ENCODE measurements around the gene LYZL1.
"Not testable (repeated sequence)": the region's sequence is repeated elsewhere in the genome, so short reads cannot be mapped to it uniquely, and the experiment has no call there.

Gene LYZL1

GRCh38 chr10:29277296-29277695 lies 11.6 kb upstream of the LYZL1 start:
- Histone ChIP-seq H3K36me3 (ENCODE audit: control insufficient read depth, insufficient read depth, low read length) (no peaks in the 10 kb centered on the region), H3K9me3 (ENCODE audit: control insufficient read depth, low read length) (no peaks in the 10 kb centered on the region), H3K27me3 (replicated peaks; ENCODE audit: control insufficient read depth, insufficient read depth, low read length, poor library complexity, severe bottlenecking) (no peaks in the 10 kb centered on the region)

GRCh38 chr10:29279779-29280487 lies 8.9 kb upstream of the LYZL1 start:
- no peaks in the 10 kb centered on the region for H3K36me3 ChIP-seq (ENCODE audit: control insufficient read depth, insufficient read depth, low read length)
- no peak for DNase-seq
- H3K4me1 ChIP-seq (ENCODE audit: control insufficient read depth, insufficient read depth, low read length, poor library complexity, severe bottlenecking) = no peaks in the 10 kb centered on the region
- no peaks in the 10 kb centered on the region for H3K27me3 ChIP-seq (replicated peaks; ENCODE audit: control insufficient read depth, insufficient read depth, low read length, poor library complexity, severe bottlenecking)
- H3K9me3 ChIP-seq (ENCODE audit: control insufficient read depth, low read length) = no peaks in the 10 kb centered on the region
- H3K27ac ChIP-seq (ENCODE audit: insufficient read depth, low read length, poor library complexity, severe bottlenecking) = no peak overlapping the region
- H3K4me3 ChIP-seq (ENCODE audit: insufficient read depth, low read depth, low read length, poor library complexity, severe bottlenecking) = no peak overlapping the region

More at GRCh38 chr10:29277296-29277695, 11.6 kb upstream of the LYZL1 start:
- Histone ChIP-seq H3K27ac (ENCODE audit: insufficient read depth, low read length, poor library complexity, severe bottlenecking) (no peak overlapping the region), H3K4me1 (ENCODE audit: control insufficient read depth, insufficient read depth, low read length, poor library complexity, severe bottlenecking) (no peaks in the 10 kb centered on the region), H3K4me3 (ENCODE audit: insufficient read depth, low read depth, low read length, poor library complexity, severe bottlenecking) (no peak overlapping the region)
- no peak for DNase-seq

GRCh38 chr10:29280488-29280840 lies 8.4 kb upstream of the LYZL1 start:
- no peak for DNase-seq
- H3K4me1 ChIP-seq (ENCODE audit: control insufficient read depth, insufficient read depth, low read length, poor library complexity, severe bottlenecking) = no peaks in the 10 kb centered on the region
- H3K27ac ChIP-seq (ENCODE audit: insufficient read depth, low read length, poor library complexity, severe bottlenecking) = no peak overlapping the region
- no peaks in the 10 kb centered on the region for H3K9me3 ChIP-seq (ENCODE audit: control insufficient read depth, low read length)
- H3K4me3 ChIP-seq (ENCODE audit: insufficient read depth, low read depth, low read length, poor library complexity, severe bottlenecking) = no peak overlapping the region
- no peaks in the 10 kb centered on the region for H3K27me3 ChIP-seq (replicated peaks; ENCODE audit: control insufficient read depth, insufficient read depth, low read length, poor library complexity, severe bottlenecking)
- no peaks in the 10 kb centered on the region for H3K36me3 ChIP-seq (ENCODE audit: control insufficient read depth, insufficient read depth, low read length)

- no peak overlapping the region for H3K27ac ChIP-seq (ENCODE audit: insufficient read depth, low read length, poor library complexity, severe bottlenecking)
- H3K4me1 ChIP-seq (ENCODE audit: control insufficient read depth, insufficient read depth, low read length, poor library complexity, severe bottlenecking) = no peaks in the 10 kb centered on the region
- H3K4me3 ChIP-seq (ENCODE audit: insufficient read depth, low read depth, low read length, poor library complexity, severe bottlenecking) = no peak overlapping the region
- DNase-seq = no peak
- no peaks in the 10 kb centered on the region for H3K27me3 ChIP-seq (replicated peaks; ENCODE audit: control insufficient read depth, insufficient read depth, low read length, poor library complexity, severe bottlenecking)
- no peaks in the 10 kb centered on the region for H3K9me3 ChIP-seq (ENCODE audit: control insufficient read depth, low read length)
- no peaks in the 10 kb centered on the region for H3K36me3 ChIP-seq (ENCODE audit: control insufficient read depth, insufficient read depth, low read length)
Measured at GRCh38 chr10:29285624-29286051, 3.2 kb upstream of the LYZL1 start.

- no peak for DNase-seq
- Histone ChIP-seq H3K9me3 (ENCODE audit: control insufficient read depth, low read length) (no peaks in the 10 kb centered on the region), H3K27me3 (replicated peaks; ENCODE audit: control insufficient read depth, insufficient read depth, low read length, poor library complexity, severe bottlenecking) (no peaks in the 10 kb centered on the region), H3K4me1 (ENCODE audit: control insufficient read depth, insufficient read depth, low read length, poor library complexity, severe bottlenecking) (no peaks in the 10 kb centered on the region), H3K4me3 (ENCODE audit: insufficient read depth, low read depth, low read length, poor library complexity, severe bottlenecking) (no peak overlapping the region), H3K36me3 (ENCODE audit: control insufficient read depth, insufficient read depth, low read length) (no peaks in the 10 kb centered on the region), H3K27ac (ENCODE audit: insufficient read depth, low read length, poor library complexity, severe bottlenecking) (no peak overlapping the region)
Measured at GRCh38 chr10:29287635-29288034, 1.2 kb upstream of the LYZL1 start.

- not testable (repeated sequence) for H3K27me3 ChIP-seq (replicated peaks; ENCODE audit: control insufficient read depth, insufficient read depth, low read length, poor library complexity, severe bottlenecking); H3K9me3 ChIP-seq (ENCODE audit: control insufficient read depth, low read length); H3K27ac ChIP-seq (ENCODE audit: insufficient read depth, low read length, poor library complexity, severe bottlenecking); H3K4me3 ChIP-seq (ENCODE audit: insufficient read depth, low read depth, low read length, poor library complexity, severe bottlenecking); DNase-seq; H3K36me3 ChIP-seq (ENCODE audit: control insufficient read depth, insufficient read depth, low read length); H3K4me1 ChIP-seq (ENCODE audit: control insufficient read depth, insufficient read depth, low read length, poor library complexity, severe bottlenecking)
Measured at GRCh38 chr10:29291561-29291960, 2.7 kb downstream of the LYZL1 start.

- not testable (repeated sequence) for H3K27me3 ChIP-seq (replicated peaks; ENCODE audit: control insufficient read depth, insufficient read depth, low read length, poor library complexity, severe bottlenecking); H3K9me3 ChIP-seq (ENCODE audit: control insufficient read depth, low read length); H3K4me1 ChIP-seq (ENCODE audit: control insufficient read depth, insufficient read depth, low read length, poor library complexity, severe bottlenecking); DNase-seq; H3K36me3 ChIP-seq (ENCODE audit: control insufficient read depth, insufficient read depth, low read length); H3K4me3 ChIP-seq (ENCODE audit: insufficient read depth, low read depth, low read length, poor library complexity, severe bottlenecking); H3K27ac ChIP-seq (ENCODE audit: insufficient read depth, low read length, poor library complexity, severe bottlenecking)
Measured at GRCh38 chr10:29292406-29292805, 3.5 kb downstream of the LYZL1 start.

- no peaks in the 10 kb centered on the region for H3K4me1 ChIP-seq (ENCODE audit: control insufficient read depth, insufficient read depth, low read length, poor library complexity, severe bottlenecking)
Measured at GRCh38 chr10:29295813-29296212, 6.9 kb downstream of the LYZL1 start.

GRCh38 chr10:29297678-29298077 lies 8.8 kb downstream of the LYZL1 start:
- Histone ChIP-seq H3K27ac (ENCODE audit: insufficient read depth, low read length, poor library complexity, severe bottlenecking) (no peak overlapping the region), H3K27me3 (replicated peaks; ENCODE audit: control insufficient read depth, insufficient read depth, low read length, poor library complexity, severe bottlenecking) (no peaks in the 10 kb centered on the region), H3K4me1 (ENCODE audit: control insufficient read depth, insufficient read depth, low read length, poor library complexity, severe bottlenecking) (no peaks in the 10 kb centered on the region), H3K36me3 (ENCODE audit: control insufficient read depth, insufficient read depth, low read length) (no peaks in the 10 kb centered on the region), H3K4me3 (ENCODE audit: insufficient read depth, low read depth, low read length, poor library complexity, severe bottlenecking) (no peak overlapping the region), H3K9me3 (ENCODE audit: control insufficient read depth, low read length) (no peaks in the 10 kb centered on the region)
- DNase-seq = no peak

More at GRCh38 chr10:29295813-29296212, 6.9 kb downstream of the LYZL1 start:
- Histone ChIP-seq H3K4me3 (ENCODE audit: insufficient read depth, low read depth, low read length, poor library complexity, severe bottlenecking) (no peak overlapping the region), H3K27ac (ENCODE audit: insufficient read depth, low read length, poor library complexity, severe bottlenecking) (no peak overlapping the region), H3K9me3 (ENCODE audit: control insufficient read depth, low read length) (no peaks in the 10 kb centered on the region), H3K27me3 (replicated peaks; ENCODE audit: control insufficient read depth, insufficient read depth, low read length, poor library complexity, severe bottlenecking) (no peaks in the 10 kb centered on the region), H3K36me3 (ENCODE audit: control insufficient read depth, insufficient read depth, low read length) (no peaks in the 10 kb centered on the region)
- no peak for DNase-seq

- H3K27me3 ChIP-seq (replicated peaks; ENCODE audit: control insufficient read depth, insufficient read depth, low read length, poor library complexity, severe bottlenecking) = no peaks in the 10 kb centered on the region
- H3K36me3 ChIP-seq (ENCODE audit: control insufficient read depth, insufficient read depth, low read length) = no peaks in the 10 kb centered on the region
- H3K4me1 ChIP-seq (ENCODE audit: control insufficient read depth, insufficient read depth, low read length, poor library complexity, severe bottlenecking) = no peaks in the 10 kb centered on the region
- H3K9me3 ChIP-seq (ENCODE audit: control insufficient read depth, low read length) = no peaks in the 10 kb centered on the region
- DNase-seq = no peak
- no peak overlapping the region for H3K4me3 ChIP-seq (ENCODE audit: insufficient read depth, low read depth, low read length, poor library complexity, severe bottlenecking)
- H3K27ac ChIP-seq (ENCODE audit: insufficient read depth, low read length, poor library complexity, severe bottlenecking) = no peak overlapping the region
Measured at GRCh38 chr10:29301359-29301910, 12.6 kb downstream of the LYZL1 start.
